AG04449 (cell line): Measurements from ENCODE around the gene MCTP1.
"Not testable (repeated sequence)": the region's sequence is repeated elsewhere in the genome, so short reads cannot be mapped to it uniquely, and the experiment has no call there.

ENCODE experiments used
- CTCF ChIA-PET: fragments of 350-600 bp; formaldehyde crosslinking; extraction: SDS; loops from one replicate; lab custom pipeline; 2021; ENCODE audit warnings: antibody characterized with exemption; lab: Yijun Ruan, JAX
- POLR2A ChIA-PET: fragments of 400-600, 350-600 bp; formaldehyde crosslinking; extraction: SDS; loops from one replicate; lab custom pipeline; 2020; ENCODE audit warnings: antibody characterized with exemption, inconsistent platforms; lab: Yijun Ruan, JAX
- DNase-seq: peaks from one replicate; pipeline ENCODE4 v3.0.0-alpha.2; 2010; ENCODE audit warnings: low read depth, low spot score
- H3K4me3 ChIP-seq: 2 replicates; pipeline ENCODE4 v1.5.1; 2011; ENCODE audit warnings: low read depth, mild to moderate bottlenecking, control low read depth, low read length
- CTCF ChIP-seq: IDR thresholded peaks from one replicate; pipeline ENCODE4 v1.5.1; 2011; ENCODE audit warnings: mild to moderate bottlenecking, moderate library complexity, low read length, control low read depth, inconsistent platforms; ENCODE audit not compliant: insufficient read depth; ENCODE audit errors: missing control alignments

The MCTP1 gene

GRCh38 chr5:94976853-94977252 lies 308.0 kb downstream of the MCTP1 start:
- ChIA-PET CTCF (interaction anchor here (2.5 kb wide), 1 partner anchor 9 kb away, joined by 13 read pairs; no protein-coding TSS in a partner anchor), POLR2A (no interaction called here)
- no peak overlapping the region for H3K4me3 ChIP-seq
- TF ChIP-seq CTCF: no peak
- DNase-seq: no peak

- ChIA-PET CTCF (interaction anchor here (1.1 kb wide), 1 partner anchor 278 kb away, joined by 3 read pairs; no protein-coding TSS in a partner anchor), POLR2A (no interaction called here)
- no peak overlapping the region for H3K4me3 ChIP-seq
- no peak for DNase-seq
- no peak for TF ChIP-seq CTCF
Measured at GRCh38 chr5:94972268-94972667, 312.6 kb downstream of the MCTP1 start.

GRCh38 chr5:94969174-94969573 lies 315.7 kb downstream of the MCTP1 start:
- no peak overlapping the region for H3K4me3 ChIP-seq
- no peak for TF ChIP-seq CTCF
- no peak for DNase-seq
- CTCF ChIA-PET: interaction anchor here (0.6 to 5.7 kb wide), 17 partner anchors 11 to 316 kb away, joined by 3 to 129 read pairs (median 4); partner anchors contain the start of gene MCTP1
- POLR2A ChIA-PET: no interaction called here

GRCh38 chr5:94968507-94969095 lies 316.3 kb downstream of the MCTP1 start:
- no peak overlapping the region for H3K4me3 ChIP-seq
- CTCF ChIA-PET: interaction anchor here (0.6 to 5.7 kb wide), 26 partner anchors 9 to 317 kb away, joined by 3 to 129 read pairs (median 4); partner anchors contain the start of gene MCTP1
- POLR2A ChIA-PET: no interaction called here
- peak; percentile 51 for TF ChIP-seq CTCF
- DNase-seq: peak; percentile 12

- POLR2A ChIA-PET: no interaction called here
- TF ChIP-seq CTCF: no peak
Measured at GRCh38 chr5:94967525-94967924, 317.4 kb downstream of the MCTP1 start.

GRCh38 chr5:94959279-94959678 lies 325.6 kb downstream of the MCTP1 start:
- CTCF ChIA-PET: interaction anchor here (1.1 kb wide), 1 partner anchor 9 kb away, joined by 4 read pairs; no protein-coding TSS in a partner anchor
- DNase-seq, H3K4me3 ChIP-seq, POLR2A ChIA-PET: not testable (repeated sequence)

More at GRCh38 chr5:94967525-94967924, 317.4 kb downstream of the MCTP1 start:
- CTCF ChIA-PET: interaction anchor here (1.0 to 5.7 kb wide), 15 partner anchors 9 to 317 kb away, joined by 4 to 129 read pairs (median 5); partner anchors contain the start of gene MCTP1
- H3K4me3 ChIP-seq: no peak overlapping the region
- no peak for DNase-seq

GRCh38 chr5:94945656-94946055 lies 339.2 kb downstream of the MCTP1 start:
- H3K4me3 ChIP-seq: no peak overlapping the region
- TF ChIP-seq CTCF: no peak
- DNase-seq: no peak
- CTCF ChIA-PET: interaction anchor here (1.1 kb wide), 1 partner anchor 24 kb away, joined by 3 read pairs; no protein-coding TSS in a partner anchor
- POLR2A ChIA-PET: no interaction called here
